Bronchial epithelial cell (primary cell): ENCODE results near the gene IQCH. TPM values are rescaled to one million over a fixed set of nuclear protein-coding genes. Genes with fewer than 3 reads are reported as not detected.

Experiments
- DNase-seq: peaks from one replicate; pipeline ENCODE4 v3.0.0-alpha.2; 2010; ENCODE audit warnings: low read depth
- FAIRE-seq: peaks from 2 replicates; lab custom pipeline; 2011; peaks lifted over from hg19 to GRCh38; lab: Jason Lieb, UNC
- H3K27me3 ChIP-seq: 2 replicates; pipeline ENCODE4 v1.5.1; 2011; ENCODE audit warnings: low read length; ENCODE audit not compliant: control insufficient read depth, insufficient read depth
- H3K36me3 ChIP-seq: 2 replicates; pipeline ENCODE4 v1.5.1; 2011; ENCODE audit warnings: low read length; ENCODE audit not compliant: control insufficient read depth, insufficient read depth
- H3K4me3 ChIP-seq: 2 replicates; pipeline ENCODE4 v1.5.1; 2011; ENCODE audit warnings: mild to moderate bottlenecking, low read depth, low read length, control low read depth
- total RNA-seq: library from RNA; depleted of rRNA; stranded (reverse); fragments of >200 nt; gene quantifications from 2 replicates; pipeline ENCODE4 v1.2.1, GENCODE V29; 2014
- TF ChIP-seq, protein P1 (sequence below): IDR thresholded peaks from 2 replicates; pipeline ENCODE4 v1.5.1; 2011; ENCODE audit warnings: mild to moderate bottlenecking, moderate library complexity, low read length, control low read depth, inconsistent platforms; ENCODE audit not compliant: insufficient read depth, severe bottlenecking

The IQCH gene
- total RNA-seq, 1 donor from 2014 or later, result 1.1 TPM

GRCh38 chr15:67531379-67531914, 276.9 kb downstream of the IQCH start:
- Histone ChIP-seq H3K4me3 (no peak overlapping the region), H3K36me3 (no peaks in the 10 kb centered on the region), H3K27me3 (no peaks in the 10 kb centered on the region)
- FAIRE-seq, result no peak
- TF ChIP-seq, protein P1, sequence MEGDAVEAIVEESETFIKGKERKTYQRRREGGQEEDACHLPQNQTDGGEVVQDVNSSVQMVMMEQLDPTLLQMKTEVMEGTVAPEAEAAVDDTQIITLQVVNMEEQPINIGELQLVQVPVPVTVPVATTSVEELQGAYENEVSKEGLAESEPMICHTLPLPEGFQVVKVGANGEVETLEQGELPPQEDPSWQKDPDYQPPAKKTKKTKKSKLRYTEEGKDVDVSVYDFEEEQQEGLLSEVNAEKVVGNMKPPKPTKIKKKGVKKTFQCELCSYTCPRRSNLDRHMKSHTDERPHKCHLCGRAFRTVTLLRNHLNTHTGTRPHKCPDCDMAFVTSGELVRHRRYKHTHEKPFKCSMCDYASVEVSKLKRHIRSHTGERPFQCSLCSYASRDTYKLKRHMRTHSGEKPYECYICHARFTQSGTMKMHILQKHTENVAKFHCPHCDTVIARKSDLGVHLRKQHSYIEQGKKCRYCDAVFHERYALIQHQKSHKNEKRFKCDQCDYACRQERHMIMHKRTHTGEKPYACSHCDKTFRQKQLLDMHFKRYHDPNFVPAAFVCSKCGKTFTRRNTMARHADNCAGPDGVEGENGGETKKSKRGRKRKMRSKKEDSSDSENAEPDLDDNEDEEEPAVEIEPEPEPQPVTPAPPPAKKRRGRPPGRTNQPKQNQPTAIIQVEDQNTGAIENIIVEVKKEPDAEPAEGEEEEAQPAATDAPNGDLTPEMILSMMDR, result no peak
- peak; percentile 79 for DNase-seq

DNA sequence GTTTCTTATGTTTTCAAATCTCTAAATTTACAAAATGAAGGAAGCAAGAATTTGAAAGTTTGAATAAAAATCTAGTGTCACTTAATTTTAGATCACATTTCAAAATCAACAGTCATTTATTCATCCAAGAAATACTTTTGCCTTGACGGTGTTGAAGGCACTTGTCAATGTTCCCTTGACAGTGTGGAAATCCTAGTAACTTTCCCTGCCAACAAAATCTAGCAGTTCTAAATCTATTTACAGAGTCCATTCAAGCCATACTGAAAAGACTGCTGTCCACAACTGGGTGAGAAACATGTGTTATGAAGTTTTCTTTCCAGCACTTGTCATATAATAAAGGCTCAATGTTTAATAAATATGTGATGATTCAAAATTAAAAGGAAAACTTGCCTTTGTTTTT, 279.3 kb downstream of the IQCH start:
- no peak overlapping the region for H3K4me3 ChIP-seq
- no peaks in the 10 kb centered on the region for H3K27me3 ChIP-seq
- no peaks in the 10 kb centered on the region for H3K36me3 ChIP-seq
- TF ChIP-seq, protein P1, result no peak
- FAIRE-seq (no peak), DNase-seq (no peak)

DNA sequence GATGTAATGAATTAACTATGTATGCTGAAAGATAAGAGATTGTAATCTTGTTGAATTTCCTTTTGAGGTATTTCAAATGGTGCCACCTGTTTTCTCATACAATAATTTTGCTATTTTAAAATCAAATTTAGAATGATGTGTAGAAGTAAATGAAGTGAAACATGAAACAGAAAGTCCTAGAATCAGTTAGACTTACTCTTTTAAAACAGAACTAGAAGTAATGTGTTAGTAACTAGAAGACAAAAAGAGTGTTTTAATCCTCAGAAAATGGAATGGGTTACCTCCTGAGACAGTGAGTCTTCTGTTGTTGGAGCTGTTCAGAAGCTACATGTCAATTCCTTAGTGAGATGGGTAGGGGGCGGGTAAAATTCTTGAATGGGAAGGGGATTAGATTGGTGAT, 279.8 kb downstream of the IQCH start:
- H3K27me3 ChIP-seq, result no peaks in the 10 kb centered on the region
- H3K4me3 ChIP-seq, result no peak overlapping the region
- TF ChIP-seq, protein P1, result no peak
- H3K36me3 ChIP-seq, result no peaks in the 10 kb centered on the region
- DNase-seq (no peak), FAIRE-seq (no peak)

DNA sequence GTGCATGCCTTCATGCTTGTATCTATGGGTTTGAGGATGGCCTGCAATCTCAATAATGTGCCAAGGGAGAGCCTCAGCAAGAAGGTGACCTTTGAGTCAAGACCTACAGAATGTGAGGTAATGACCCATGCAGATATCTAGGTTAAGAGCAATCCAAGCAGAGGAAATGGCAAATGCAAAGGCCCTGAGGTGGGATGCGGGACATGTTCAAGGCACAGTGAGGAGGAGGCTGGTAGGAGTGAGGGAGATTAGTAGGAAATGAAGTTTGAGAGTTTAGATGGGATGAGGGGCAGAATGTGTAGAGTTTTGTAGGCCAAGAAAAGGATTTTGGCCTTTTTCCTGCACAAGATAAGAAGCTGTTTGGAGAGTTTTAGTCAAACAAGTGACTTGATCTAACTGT, 283.2 kb downstream of the IQCH start:
- H3K27me3 ChIP-seq, result no peaks in the 10 kb centered on the region
- FAIRE-seq, result no peak

DNA sequence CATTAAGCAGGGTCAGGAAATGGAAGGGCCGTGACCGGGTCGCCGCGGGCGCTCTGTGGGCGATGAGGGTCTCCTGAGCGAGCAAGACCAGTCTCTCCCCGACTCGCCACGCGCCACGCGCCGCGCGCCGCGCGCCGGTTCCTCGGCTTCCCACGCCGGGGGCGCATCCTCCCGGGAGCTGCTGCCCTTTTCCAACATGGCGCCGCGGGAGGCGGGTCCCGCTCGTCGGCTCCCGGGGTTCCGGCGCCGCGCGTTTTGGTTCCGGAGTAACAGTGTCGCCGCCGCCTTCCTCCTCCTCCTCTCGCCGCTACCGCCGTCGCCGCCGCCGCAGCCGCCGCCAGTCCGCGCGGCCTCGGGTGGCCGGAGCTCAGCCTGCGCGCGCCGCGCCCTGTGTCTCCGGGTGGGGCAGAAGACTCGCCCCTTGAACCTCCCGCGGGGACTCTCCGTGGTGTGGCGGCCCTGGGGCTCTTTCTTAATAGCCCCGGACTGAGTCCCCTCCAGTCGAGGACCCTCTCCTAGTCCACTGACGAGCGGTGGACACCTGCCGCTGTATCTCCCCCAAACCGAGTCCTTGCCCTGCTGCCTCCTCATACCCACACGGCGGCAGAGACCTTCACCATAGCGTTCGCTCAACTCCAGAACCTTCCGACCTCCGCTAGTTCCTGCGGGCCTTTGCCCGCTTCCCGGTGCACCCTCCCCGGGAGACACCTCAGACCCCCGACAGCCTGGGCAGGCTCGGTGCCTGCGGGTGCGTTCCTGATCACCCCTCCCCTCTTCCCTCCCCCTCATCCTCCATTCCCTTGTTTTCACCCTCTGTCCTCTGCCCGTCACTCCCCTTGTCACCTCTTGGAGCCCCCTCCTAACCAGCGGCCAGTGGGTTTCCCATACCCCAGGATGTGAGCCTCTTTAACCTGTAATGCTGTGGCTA, 288.1 kb downstream of the IQCH start, which contains the start of gene MAP2K5:
TSS of gene MAP2K5 (plus strand) at position 284 of the 928 bp plus-strand sequence. CDS start at position 917, 633 bp downstream.
- DNase-seq (peak; percentile 33), FAIRE-seq (no peak)
- TF ChIP-seq, protein P1, result no peak
- no peaks in the 10 kb centered on the region for H3K27me3 ChIP-seq
- H3K36me3 ChIP-seq, result peaks cover 2% of the 10 kb centered on the region
- H3K4me3 ChIP-seq, result peak within 1 kb of the TSS; percentile 65

More for the DNA sequence above, 283.2 kb downstream of the IQCH start:
- Histone ChIP-seq H3K36me3 (no peaks in the 10 kb centered on the region), H3K4me3 (no peak overlapping the region)
- DNase-seq, result no peak
- TF ChIP-seq, protein P1, result no peak
